OCI-LY1 (cell line): ENCODE measurements around the gene GNG2.

ENCODE experiments used
- EZH2 ChIP-seq: fragments of 200-600 bp; sonication (generic), shearing (Covaris generic); IDR thresholded peaks from 2 replicates; pipeline ENCODE4 v1.8.0; 2017; ENCODE audit warnings: borderline replicate concordance, mixed run types, mild to moderate bottlenecking, antibody characterized with exemption, low read length, moderate library complexity, mixed read lengths
- TF ChIP-seq, protein P1 (sequence below): fragments of 200-600 bp; sonication (generic), shearing (Covaris generic); IDR thresholded peaks from 2 replicates; pipeline ENCODE4 v1.5.1; 2017; ENCODE audit warnings: mild to moderate bottlenecking, antibody characterized with exemption, low read length, moderate library complexity, mixed read lengths

DNA sequence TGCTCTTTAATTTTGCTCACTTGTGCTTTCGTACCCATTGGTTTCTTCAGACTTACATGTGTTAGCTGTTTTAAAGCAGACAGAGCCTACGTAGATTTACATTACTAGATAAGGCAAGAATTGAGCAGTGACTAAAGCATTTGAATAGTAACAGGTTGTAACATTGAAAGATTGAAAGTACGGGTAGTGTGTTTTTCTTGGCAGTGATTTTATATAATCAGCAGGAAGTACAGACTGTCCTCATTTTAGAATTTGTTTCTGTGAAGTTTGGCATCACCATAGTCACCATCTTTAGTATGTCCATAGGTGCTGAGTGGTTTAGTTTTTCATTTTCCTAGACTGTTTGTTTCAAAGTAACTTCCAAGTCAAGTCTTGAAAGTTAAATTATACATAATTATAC, 142.9 kb downstream of the GNG2 start:
- TF ChIP-seq, protein P1, sequence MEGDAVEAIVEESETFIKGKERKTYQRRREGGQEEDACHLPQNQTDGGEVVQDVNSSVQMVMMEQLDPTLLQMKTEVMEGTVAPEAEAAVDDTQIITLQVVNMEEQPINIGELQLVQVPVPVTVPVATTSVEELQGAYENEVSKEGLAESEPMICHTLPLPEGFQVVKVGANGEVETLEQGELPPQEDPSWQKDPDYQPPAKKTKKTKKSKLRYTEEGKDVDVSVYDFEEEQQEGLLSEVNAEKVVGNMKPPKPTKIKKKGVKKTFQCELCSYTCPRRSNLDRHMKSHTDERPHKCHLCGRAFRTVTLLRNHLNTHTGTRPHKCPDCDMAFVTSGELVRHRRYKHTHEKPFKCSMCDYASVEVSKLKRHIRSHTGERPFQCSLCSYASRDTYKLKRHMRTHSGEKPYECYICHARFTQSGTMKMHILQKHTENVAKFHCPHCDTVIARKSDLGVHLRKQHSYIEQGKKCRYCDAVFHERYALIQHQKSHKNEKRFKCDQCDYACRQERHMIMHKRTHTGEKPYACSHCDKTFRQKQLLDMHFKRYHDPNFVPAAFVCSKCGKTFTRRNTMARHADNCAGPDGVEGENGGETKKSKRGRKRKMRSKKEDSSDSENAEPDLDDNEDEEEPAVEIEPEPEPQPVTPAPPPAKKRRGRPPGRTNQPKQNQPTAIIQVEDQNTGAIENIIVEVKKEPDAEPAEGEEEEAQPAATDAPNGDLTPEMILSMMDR, result no peak
- no peak for TF ChIP-seq EZH2
